Chondrocyte (in vitro differentiated cells): ENCODE measurements around the gene EI24. TPM values are rescaled to one million over a fixed set of nuclear protein-coding genes. Genes with fewer than 3 reads are reported as not detected.
A peak's percentile ranks its signal among the peaks of the same experiment; 100 is the strongest.
"Not testable (repeated sequence)": the region's sequence is repeated elsewhere in the genome, so short reads cannot be mapped to it uniquely, and the experiment has no call there.

ENCODE experiments used
- DNase-seq: peaks from one replicate; pipeline ENCODE4 v3.0.0; 2021; ENCODE audit warnings: mixed read lengths, low spot score
- H3K27ac Mint-ChIP-seq: one replicate; pipeline ENCODE4 v1.8.0; 2021; ENCODE audit warnings: mild to moderate bottlenecking, moderate library complexity, mixed read lengths; ENCODE audit not compliant: unreplicated experiment
- H3K27me3 Mint-ChIP-seq: 2 replicates; pipeline ENCODE4 v1.8.0; 2021; ENCODE audit warnings: low read depth, mixed read lengths
- H3K36me3 Mint-ChIP-seq: 2 replicates; pipeline ENCODE4 v1.8.0; 2021; ENCODE audit warnings: low read depth, mixed read lengths
- H3K4me1 Mint-ChIP-seq: 2 replicates; pipeline ENCODE4 v1.8.0; 2021; ENCODE audit warnings: low read depth, mild to moderate bottlenecking, mixed read lengths
- H3K4me3 Mint-ChIP-seq: one replicate; pipeline ENCODE4 v1.8.0; 2021; ENCODE audit warnings: mild to moderate bottlenecking, moderate library complexity, mixed read lengths; ENCODE audit not compliant: unreplicated experiment
- H3K9me3 Mint-ChIP-seq: 2 replicates; pipeline ENCODE4 v1.8.0; 2021; ENCODE audit warnings: low read depth, mixed read lengths
- total RNA-seq: library from RNA; stranded (reverse); gene quantifications from 3 replicates; pipeline ENCODE4 v1.2.1, GENCODE V29; 2021
- TF ChIP-seq, protein P1 (sequence below): fragments of 200-600 bp; sonication (generic); IDR thresholded peaks from 2 replicates; pipeline ENCODE4 v1.5.0; 2021; ENCODE audit warnings: antibody characterized with exemption, mild to moderate bottlenecking, moderate library complexity

Gene EI24
- total RNA-seq, 1 donor from 2014 or later = 91.1 TPM

DNA sequence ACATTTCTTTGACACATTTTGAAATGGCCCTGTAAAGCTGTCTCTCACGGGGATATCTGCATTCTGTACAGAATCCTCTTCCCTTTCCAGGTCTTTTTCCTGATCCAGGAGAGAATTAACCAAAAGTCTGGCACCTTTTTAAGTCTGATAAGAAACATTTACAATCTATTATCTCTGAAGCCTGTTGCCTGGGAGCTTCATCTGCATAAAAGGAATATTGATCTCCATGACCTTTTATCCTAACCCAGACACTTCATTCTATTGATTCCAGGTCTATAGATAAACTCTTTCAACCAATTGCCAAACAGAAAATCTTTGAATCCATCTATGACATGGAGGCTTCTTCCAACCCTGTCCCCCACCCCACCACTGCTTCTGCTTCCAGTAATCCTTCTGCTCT, 33.7 kb upstream of the EI24 start:
- Mint-ChIP-seq H3K27ac (peak overlapping the region; percentile 22), H3K36me3 (no peaks in the 10 kb centered on the region), H3K9me3 (no peaks in the 10 kb centered on the region), H3K4me3 (no peak overlapping the region), H3K4me1 (no peaks in the 10 kb centered on the region), H3K27me3 (peaks cover 10% of the 10 kb centered on the region)
- no peak for DNase-seq
- TF ChIP-seq, protein P1, sequence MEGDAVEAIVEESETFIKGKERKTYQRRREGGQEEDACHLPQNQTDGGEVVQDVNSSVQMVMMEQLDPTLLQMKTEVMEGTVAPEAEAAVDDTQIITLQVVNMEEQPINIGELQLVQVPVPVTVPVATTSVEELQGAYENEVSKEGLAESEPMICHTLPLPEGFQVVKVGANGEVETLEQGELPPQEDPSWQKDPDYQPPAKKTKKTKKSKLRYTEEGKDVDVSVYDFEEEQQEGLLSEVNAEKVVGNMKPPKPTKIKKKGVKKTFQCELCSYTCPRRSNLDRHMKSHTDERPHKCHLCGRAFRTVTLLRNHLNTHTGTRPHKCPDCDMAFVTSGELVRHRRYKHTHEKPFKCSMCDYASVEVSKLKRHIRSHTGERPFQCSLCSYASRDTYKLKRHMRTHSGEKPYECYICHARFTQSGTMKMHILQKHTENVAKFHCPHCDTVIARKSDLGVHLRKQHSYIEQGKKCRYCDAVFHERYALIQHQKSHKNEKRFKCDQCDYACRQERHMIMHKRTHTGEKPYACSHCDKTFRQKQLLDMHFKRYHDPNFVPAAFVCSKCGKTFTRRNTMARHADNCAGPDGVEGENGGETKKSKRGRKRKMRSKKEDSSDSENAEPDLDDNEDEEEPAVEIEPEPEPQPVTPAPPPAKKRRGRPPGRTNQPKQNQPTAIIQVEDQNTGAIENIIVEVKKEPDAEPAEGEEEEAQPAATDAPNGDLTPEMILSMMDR = no peak

DNA sequence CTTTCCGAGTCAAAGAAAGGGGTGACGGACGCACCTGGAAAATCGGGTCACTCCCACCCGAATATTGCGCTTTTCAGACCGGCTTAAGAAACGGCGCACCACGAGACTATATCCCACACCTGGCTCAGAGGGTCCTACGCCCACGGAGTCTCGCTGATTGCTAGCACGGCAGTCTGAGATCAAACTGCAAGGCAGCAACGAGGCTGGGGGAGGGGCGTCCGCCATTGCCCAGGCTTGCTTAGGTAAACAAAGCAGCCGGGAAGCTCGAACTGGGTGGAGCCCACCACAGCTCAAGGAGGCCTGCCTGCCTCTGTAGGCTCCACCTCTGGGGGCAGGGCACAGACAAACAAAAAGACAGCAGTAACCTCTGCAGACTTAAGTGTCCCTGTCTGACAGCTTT, 32.4 kb upstream of the EI24 start:
- H3K36me3 Mint-ChIP-seq, H3K27me3 Mint-ChIP-seq, H3K4me1 Mint-ChIP-seq, DNase-seq, H3K9me3 Mint-ChIP-seq, H3K4me3 Mint-ChIP-seq, H3K27ac Mint-ChIP-seq: not testable (repeated sequence)

DNA sequence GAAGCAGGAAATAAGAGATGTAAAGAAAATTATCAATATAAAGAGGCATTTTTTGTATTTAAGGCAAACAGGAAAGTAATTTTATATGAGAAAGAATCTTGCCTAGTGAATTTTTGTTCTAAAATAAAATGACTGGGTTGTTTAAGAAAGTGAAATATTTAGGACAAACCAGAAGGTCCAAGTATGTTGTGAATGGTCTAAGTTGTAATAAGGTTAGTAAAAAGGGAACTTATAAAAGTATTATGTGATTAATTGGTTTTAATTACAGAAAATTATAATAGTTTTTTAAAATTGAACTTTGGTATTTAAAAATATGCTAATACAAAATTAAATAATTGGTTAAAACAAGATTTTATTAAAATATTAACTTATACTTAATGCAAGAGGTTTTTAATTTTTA, 26.6 kb upstream of the EI24 start:
- DNase-seq = no peak
- Mint-ChIP-seq H3K4me1 (no peaks in the 10 kb centered on the region), H3K27me3 (no peaks in the 10 kb centered on the region), H3K27ac (no peak overlapping the region), H3K4me3 (no peak overlapping the region), H3K9me3 (peaks cover 12% of the 10 kb centered on the region), H3K36me3 (peaks cover 4% of the 10 kb centered on the region)
- TF ChIP-seq, protein P1 = no peak

DNA sequence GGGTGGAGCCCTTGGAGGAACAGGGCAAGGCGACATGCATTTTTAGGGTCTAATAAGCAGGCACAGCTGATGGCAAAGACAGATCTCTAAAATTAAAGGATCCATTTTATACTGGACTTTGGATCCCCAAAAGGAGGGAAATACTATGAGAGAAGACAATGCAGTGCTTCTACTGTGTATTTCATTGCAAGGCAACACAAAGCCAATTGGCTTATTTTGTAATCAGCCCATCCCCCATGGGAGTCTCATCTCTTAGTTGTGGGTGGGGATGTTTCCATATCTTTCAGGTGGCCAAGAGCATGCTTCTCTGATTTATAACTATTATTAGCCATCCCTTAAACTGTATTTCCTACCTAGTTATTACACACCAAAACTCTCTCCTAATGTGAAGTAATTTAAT, 18.5 kb upstream of the EI24 start:
- Mint-ChIP-seq H3K27ac (no peak overlapping the region), H3K4me1 (no peaks in the 10 kb centered on the region), H3K27me3 (peaks cover 2% of the 10 kb centered on the region), H3K9me3 (peaks cover 15% of the 10 kb centered on the region), H3K36me3 (peaks cover 4% of the 10 kb centered on the region), H3K4me3 (no peak overlapping the region)
- TF ChIP-seq, protein P1 = no peak
- no peak for DNase-seq

DNA sequence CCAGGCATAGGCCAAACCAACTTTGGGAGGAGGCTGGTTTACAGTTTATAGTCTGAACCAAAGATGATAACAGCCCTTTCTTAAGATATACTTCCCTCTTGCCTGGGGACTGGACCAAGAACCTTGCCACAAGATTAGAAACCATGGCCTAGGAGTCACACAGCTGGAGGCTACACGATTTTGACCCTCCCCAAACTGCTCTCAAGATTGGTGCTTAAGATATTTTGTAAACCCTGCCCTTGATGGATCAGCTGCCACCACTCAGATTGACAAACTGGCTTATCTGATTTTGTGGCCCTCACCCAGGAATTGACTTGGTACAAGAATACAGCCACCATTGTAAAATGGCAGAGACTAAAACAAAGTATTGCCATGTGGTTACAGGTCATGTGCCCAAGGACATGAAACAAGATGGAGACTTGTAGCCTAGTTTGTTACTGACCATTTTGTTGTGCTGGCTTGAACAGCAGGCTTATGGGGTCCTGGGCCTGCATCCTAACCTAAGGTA, 17.4 kb upstream of the EI24 start:
- H3K4me1 Mint-ChIP-seq = no peaks in the 10 kb centered on the region
- H3K4me3 Mint-ChIP-seq = no peak overlapping the region
- H3K27me3 Mint-ChIP-seq = peaks cover 2% of the 10 kb centered on the region
- peaks cover 15% of the 10 kb centered on the region for H3K9me3 Mint-ChIP-seq
- TF ChIP-seq, protein P1 = no peak
- H3K27ac Mint-ChIP-seq = no peak overlapping the region
- DNase-seq = no peak
- peaks cover 4% of the 10 kb centered on the region for H3K36me3 Mint-ChIP-seq

DNA sequence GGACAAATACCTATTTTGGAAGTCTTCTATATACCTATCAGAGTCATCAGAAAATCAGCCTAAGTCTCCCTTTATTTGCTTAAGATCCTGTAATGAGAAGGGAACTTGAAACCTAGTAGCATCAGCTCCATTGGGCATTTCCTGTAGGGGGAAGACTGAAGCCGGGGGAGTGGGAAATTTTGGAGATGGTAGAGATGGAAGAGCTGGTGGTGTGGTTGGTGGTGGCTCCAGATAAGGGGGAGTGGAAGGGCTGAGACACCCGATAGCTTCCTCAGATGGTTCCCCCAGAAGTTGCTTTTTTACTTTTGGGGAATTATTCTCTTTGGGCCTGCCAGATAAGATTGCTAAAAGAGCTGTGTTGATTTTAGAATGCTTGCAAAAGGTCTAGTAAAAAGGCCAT, 16.4 kb upstream of the EI24 start:
- peaks cover 4% of the 10 kb centered on the region for H3K36me3 Mint-ChIP-seq
- H3K9me3 Mint-ChIP-seq = peaks cover 15% of the 10 kb centered on the region
- H3K4me3 Mint-ChIP-seq = no peak overlapping the region
- H3K4me1 Mint-ChIP-seq = no peaks in the 10 kb centered on the region
- H3K27ac Mint-ChIP-seq = no peak overlapping the region
- TF ChIP-seq, protein P1 = no peak
- peaks cover 6% of the 10 kb centered on the region for H3K27me3 Mint-ChIP-seq
- no peak for DNase-seq
